Midbrain (tissue), 1 donor: ENCODE measurements around the gene TRPC4.

Experiments used
- DNase-seq: peaks from one replicate; lab custom pipeline; 2025; lab: John Stamatoyannopoulos, UW

TRPC4 gene

GRCh38 chr13:37657134-37657533, 212.4 kb downstream of the TRPC4 start:
- no peak for DNase-seq

DNA sequence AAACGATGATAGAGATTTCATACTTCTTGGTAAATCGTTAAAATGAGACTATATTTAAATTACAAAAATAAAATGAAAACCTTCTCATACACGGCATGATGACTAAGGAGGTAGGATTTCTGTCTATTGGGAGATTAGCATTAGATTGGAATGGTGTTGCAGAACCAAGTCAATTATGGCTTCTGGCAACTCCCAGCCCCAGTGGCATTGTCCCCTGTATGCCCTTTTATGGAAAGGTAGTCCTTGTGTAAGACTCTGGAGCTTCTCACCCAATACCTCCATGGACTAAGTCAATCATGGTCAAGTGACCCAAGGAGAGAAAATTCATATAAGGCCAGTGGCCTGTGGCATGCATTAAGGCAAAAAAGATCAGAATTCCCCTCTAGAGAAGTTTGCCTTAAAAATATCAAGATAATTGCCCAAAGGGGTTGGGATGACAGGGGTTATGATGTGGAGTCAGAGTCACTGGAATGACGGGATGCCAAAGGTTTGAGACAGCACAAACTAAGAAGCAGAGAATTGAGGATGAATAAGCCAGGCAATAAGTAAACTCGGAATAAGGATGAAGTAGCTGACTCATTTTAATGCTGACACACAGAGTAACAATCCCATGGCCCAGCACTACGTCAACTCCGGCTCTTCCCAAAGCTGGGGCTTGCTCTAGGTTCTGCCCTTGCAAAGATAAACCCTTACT, 213.2 kb downstream of the TRPC4 start:
- DNase-seq: no peak

GRCh38 chr13:37652596-37652995, 217.0 kb downstream of the TRPC4 start:
- DNase-seq: no peak

GRCh38 chr13:37651891-37652290, 217.7 kb downstream of the TRPC4 start:
- DNase-seq: no peak

DNA sequence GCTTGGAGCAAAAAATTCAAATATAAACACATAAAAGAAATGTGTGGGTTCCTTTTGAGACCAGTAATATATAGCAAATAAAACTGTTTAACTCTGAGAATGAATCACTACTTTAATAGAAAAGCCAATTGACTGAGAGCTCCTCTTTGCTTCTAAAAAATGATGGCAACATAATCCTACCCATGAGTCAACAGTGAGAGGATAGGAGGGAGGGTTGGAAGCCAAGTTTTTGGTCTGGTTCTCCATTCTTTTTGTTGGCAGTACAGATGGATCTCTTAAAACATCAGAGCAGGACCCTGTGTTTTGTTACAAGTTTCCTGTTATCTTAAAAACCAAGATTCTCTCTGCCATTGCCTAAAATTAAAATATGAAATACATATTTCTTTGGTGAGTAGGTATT, 221.0 kb downstream of the TRPC4 start:
- no peak for DNase-seq

DNA sequence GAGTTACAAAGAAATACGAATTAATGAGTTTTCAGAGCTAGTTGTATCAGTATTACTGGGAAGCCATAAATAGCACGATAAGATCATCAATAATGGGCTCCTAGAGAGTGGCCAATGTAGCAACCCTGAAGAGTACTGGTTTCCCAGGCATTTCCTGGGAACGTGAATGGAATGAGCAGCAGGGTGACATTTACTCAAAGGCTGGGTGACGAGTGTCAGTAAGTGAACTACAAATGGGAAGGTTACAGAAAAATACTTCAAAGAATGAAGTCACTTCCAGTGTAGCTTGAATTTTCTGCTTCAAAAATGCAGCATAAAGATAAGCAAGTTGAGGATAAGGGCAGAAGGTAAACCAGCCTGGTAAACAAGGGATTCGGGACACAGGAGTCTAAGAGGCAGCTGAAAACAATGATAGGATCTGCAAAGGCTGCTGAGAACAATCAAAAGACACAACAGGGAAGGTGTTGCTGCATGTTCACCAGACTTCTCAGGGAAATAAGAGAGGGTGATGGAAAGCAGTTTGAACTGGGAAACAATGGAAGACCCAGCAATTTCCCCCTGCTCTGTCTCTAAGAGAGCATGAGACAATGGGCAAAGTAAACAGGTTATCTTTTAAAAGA, 222.4 kb downstream of the TRPC4 start:
- DNase-seq: no peak

GRCh38 chr13:37646531-37646930, 223.0 kb downstream of the TRPC4 start:
- no peak for DNase-seq

- no peak for DNase-seq
These were observed 224.3 kb downstream of the TRPC4 start for GRCh38 chr13:37645181-37645740.

DNA sequence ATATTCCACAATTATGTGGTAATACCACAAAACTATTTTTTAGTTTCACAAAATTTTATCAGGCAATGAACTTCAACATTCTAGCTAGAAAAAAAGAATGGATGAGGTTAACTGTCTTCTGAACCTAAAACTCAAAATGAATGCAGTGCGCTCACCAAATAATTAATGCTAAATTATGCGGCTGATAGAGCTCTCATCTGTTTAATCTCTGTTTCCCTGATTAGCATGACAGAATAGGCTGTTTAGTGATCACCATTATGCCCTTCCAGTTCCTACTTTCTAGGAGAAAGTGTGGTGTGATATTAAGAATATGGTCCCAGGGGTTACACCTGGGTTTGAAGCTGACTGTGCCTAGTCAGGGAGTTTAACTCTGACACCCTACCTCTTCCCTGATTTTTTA, 228.2 kb downstream of the TRPC4 start:
- DNase-seq: no peak

- peak; percentile 4 for DNase-seq
These were observed 229.1 kb downstream of the TRPC4 start for GRCh38 chr13:37640499-37640898.

- no peak for DNase-seq
These were observed 232.9 kb downstream of the TRPC4 start for GRCh38 chr13:37636701-37637100.

DNA sequence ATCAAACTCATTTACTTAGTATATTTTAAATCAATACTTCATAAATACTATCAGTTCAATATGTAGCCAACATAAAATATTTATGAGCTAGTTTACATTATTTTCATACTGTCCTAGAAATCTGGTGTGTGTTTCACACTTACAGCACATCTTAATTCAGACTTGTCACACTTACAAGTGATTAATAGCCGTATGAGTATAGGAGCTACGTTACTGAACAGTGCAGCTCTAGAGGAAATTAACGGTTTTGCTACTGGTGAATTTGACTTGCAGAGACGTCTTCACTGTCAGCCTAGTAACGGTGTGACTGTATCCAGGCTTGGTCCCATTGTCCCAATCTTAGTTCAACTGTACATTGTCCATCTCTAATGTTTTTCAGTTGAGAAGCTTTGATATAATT, 237.3 kb downstream of the TRPC4 start:
- DNase-seq: no peak

DNA sequence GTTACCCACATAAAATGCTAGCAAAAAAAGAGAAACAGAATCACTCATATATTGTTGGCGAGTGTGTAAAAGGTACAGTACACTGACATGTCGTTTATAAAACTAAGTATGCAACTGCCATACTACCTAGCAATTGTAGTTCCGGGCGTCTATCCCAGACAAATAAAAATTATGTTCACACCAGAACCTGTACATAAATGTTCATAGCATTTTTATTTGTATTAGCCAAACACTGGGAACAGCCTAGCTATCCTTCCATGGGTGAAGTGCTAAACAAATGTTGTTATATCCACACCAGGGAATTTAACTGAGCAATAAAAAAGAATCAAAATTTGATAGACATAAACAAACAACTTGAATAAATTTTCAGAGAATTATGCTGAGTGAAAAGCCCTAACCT, 242.1 kb downstream of the TRPC4 start:
- no peak for DNase-seq

DNA sequence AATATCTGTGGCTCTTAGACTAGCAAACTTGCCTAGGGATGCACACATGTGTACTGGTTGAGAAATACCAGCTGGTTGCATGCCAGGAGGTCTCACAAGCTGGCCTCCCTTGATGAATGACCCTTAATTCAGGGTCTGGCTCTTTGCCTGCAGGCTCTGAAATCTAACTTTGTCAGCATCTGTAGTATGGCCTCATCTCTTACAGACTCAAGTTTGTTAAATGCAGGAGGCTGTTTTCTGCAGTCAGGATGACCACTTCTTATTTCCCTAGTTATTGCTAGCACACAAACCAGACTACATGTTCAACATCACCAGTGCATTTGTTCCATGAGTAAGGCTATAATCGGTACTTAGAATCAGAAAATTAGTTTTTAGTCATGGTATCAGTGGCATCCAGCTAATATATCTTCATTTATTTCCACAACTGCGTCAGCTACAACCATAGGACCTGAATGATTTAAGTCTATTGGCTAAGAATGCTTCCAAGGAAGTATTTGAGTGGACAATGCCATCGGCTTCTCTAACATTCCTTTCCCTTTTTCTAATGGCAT, 247.7 kb downstream of the TRPC4 start:
- DNase-seq: no peak

DNA sequence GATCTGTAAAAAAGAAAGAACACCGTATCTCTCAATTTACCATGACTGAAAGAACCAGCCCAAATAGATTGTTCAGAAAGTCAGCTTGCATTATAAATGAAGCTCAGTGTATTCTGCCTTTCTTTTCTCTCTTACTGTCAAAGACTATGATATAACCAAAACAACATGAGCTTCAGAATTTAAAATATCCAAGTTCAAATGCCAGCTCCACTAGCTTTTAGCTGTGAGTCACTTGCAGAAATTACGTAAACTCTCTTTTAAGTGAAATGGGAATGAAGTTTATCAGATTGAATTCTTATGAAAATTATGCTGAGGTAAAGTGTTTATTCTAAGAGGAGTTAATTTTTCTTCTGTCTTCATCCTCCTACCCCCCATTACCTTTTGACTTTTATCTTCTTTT, 251.0 kb downstream of the TRPC4 start:
- no peak for DNase-seq

DNA sequence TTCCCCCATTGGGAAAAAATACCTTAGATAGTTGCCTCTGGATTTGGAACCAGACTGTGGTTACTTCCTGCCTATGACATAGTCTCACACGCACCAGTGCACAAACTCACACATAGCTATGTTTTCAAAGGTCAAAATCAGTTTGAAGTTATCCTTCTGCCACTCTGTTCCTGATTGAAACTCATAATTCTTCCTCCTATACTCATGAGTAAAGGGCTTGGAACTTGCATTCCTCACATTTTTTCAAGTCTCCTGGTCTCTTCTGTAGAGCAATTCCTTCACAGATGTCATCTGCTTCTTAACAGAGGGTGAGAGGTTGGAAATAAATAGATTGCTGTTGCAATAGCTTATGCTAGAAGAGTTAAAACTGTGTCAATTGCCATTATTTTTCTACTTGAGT, 252.4 kb downstream of the TRPC4 start:
- DNase-seq: no peak

DNA sequence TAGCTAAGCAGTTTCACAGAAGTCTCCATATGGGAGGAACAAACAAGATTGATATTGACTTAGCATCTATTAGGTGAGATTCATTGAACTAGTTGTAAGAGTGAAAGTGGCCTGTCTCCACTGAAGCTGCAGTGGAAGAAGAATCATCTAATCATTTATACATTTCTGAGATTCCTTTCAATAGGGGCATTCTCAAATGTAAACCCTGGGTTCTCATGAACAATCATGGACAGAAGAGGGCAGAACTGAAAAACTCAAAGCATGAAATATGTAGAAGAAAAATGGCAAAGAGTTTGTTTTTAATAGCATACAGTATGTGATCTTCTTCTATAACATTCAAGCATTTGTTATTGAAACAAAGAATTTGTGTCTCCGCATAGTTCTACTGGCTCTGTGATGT, 253.4 kb downstream of the TRPC4 start:
- no peak for DNase-seq

- no peak for DNase-seq
These were observed 254.3 kb downstream of the TRPC4 start for GRCh38 chr13:37615276-37615675.

DNA sequence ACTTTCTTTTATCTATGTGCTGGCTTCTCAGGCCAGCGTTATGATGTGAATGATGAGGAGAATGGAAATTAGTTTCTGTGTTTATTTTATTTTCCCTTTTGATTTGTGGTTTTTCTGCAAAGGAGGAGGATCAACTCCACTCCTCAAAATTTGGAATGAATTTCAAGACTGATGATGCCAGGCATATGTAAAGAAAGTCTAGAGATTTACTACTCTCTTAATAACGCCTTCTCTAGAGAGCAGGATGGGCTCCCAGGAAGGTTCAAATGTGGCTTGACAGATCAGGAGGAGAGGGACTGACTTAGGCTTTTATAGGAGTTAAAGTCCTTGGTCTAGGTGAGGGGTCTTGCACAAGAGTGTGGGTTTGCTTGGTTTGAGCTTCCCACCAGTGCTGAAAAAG, 255.9 kb downstream of the TRPC4 start:
- no peak for DNase-seq

DNA sequence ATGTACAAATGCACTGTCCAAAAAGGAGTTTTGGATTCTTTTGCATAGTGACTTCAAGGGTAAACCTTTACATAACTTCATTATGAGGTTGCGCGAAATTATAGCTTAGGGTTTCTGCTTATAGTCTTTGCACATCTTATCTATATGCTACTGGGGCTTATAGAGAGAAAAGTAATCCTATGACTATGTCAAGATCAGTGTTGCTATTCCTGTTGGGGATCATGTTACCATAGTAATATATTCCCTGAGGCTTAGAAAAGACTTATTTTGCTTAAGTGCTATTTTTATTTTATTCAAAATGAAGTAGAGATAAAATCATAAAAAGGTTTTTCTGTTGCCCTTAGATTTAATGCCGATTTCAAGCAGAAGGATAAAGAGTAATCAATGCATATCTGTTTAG, 256.3 kb downstream of the TRPC4 start:
- DNase-seq: no peak

GRCh38 chr13:37608750-37609339, 260.7 kb downstream of the TRPC4 start:
- no peak for DNase-seq

GRCh38 chr13:37602733-37603381, 266.7 kb downstream of the TRPC4 start:
- DNase-seq: no peak
